Posterior cingulate gyrus (tissue), 11 donors: ENCODE measurements around the gene SLC1A7.

ENCODE experiments used
- DNase-seq, 10 donors: peaks; one replicate each; pipeline versions ENCODE4 v3.0.0 to v3.0.0-alpha.2; 2020 to 2021; ENCODE audit warnings: mixed read lengths in 3 of 10
- intact Hi-C: fragments of 100-400 bp; cut with DNase I; formaldehyde crosslinking; loops from one replicate; pipeline ENCODE4 v1.15.1; 2023

SLC1A7 gene

DNA sequence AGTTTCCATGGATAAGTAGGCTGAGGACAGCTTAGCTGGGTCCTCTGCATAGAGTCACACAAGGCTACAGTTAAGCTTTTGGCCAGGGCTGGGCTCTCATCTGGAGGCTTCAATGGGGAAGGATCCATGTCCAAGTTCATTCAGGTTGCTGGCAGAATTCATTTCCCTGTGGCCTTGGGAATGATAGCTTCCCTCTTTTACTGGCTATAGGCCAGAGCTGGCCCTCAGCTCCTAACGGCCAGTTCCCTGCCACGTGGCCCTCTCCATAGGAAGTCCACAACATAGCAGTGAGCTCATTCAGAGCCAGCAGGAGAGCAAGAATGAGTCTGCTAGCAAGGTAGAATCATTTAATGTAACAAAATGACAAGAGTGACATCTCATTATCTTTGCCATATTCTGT lies 95.5 kb downstream of the SLC1A7 start:
- intact Hi-C loops: no loop called here
- DNase-seq: no peak

DNA sequence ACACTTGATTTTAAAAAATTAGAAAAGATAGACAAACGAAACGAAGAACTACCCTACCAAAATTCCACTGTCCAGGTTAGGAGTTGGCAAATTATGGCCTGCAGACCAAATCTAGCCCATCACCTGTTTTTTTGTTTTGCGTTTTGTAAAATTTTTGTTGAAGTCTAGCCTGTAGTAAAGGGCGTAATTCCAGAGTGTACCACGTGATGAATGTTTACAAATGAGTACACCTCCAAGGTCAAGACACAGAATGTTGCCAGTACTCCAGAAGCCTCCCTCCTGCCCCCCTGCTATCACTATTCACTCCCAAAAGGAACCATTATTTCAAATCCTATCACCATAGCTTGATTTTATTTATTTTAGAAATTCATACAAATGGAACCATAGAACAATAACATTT lies 97.5 kb downstream of the SLC1A7 start:
- no peak for DNase-seq
- intact Hi-C loops: no loop called here

DNA sequence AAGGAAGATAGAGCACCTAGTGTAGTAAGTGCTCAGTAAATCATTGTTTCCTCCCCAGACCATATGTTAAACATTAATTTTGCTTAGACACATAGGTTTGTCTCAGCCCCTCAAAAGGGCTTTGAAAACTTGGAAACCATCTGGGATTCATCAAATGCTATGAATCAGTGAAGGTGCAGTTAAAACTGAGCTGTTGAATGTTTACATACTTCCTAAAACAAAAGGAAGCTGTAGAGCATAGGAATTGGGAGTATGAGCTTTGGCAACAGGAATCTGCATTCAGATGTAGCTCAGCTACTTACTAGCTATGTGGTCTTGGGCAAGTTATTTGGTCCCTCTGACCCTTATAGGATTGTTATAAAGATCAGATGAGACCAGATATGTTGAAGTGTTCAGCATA lies 99.2 kb downstream of the SLC1A7 start:
- intact Hi-C loops: no loop called here
- no peak for DNase-seq

DNA sequence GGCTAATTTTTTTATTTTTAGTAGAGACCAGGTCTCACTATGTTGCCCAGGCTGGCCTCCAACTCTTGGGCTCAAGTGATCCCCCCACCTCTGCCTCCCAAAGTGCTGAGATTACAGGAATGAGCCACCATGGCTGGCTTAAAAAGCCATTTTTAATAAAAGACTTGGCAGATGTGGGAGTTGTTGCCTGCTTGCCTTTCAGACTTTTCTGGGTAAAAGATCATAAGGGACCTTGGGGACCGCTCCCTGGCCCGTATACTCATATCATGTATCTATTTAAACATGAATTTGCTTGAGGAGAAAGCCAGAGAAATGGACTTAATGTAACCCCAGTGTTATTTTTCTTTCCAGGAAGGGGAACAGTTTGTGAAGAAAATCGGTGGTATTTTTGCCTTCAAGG lies 103.9 kb downstream of the SLC1A7 start:
- no peak for DNase-seq
- intact Hi-C loops: no loop called here
